ENCODE results near the gene ART1.

The ART1 gene

GRCh38 chr11:3617990-3618389, 26.9 kb upstream of the ART1 start:
- no peak for DNase-seq (ENCODE audit: low read depth)
- no peak for TF ChIP-seq CTCF (IDR thresholded peaks at IDR 0.05; ENCODE audit: control insufficient read depth, extremely low read depth, insufficient read depth)
- no peak overlapping the region for H3K4me3 ChIP-seq (ENCODE audit: low read depth, low read length)

- no peak for TF ChIP-seq CTCF (IDR thresholded peaks at IDR 0.05; ENCODE audit: control insufficient read depth, extremely low read depth, insufficient read depth)
- no peak for DNase-seq (ENCODE audit: low read depth)
- no peak overlapping the region for H3K4me3 ChIP-seq (ENCODE audit: low read depth, low read length)
Observed at GRCh38 chr11:3622521-3622920, 22.4 kb upstream of the ART1 start.

- TF ChIP-seq CTCF (IDR thresholded peaks at IDR 0.05; ENCODE audit: control insufficient read depth, extremely low read depth, insufficient read depth), result no peak
- H3K4me3 ChIP-seq (ENCODE audit: low read depth, low read length), result no peak overlapping the region
- no peak for DNase-seq (ENCODE audit: low read depth)
Observed at GRCh38 chr11:3623121-3623520, 21.8 kb upstream of the ART1 start.

GRCh38 chr11:3623767-3624458, 21.0 kb upstream of the ART1 start:
- H3K4me3 ChIP-seq (ENCODE audit: low read depth, low read length), result no peak overlapping the region
- no peak for TF ChIP-seq CTCF (IDR thresholded peaks at IDR 0.05; ENCODE audit: control insufficient read depth, extremely low read depth, insufficient read depth)
- DNase-seq (ENCODE audit: low read depth), result no peak

- DNase-seq (ENCODE audit: low read depth), result no peak
- no peak for TF ChIP-seq CTCF (IDR thresholded peaks at IDR 0.05; ENCODE audit: control insufficient read depth, extremely low read depth, insufficient read depth)
- H3K4me3 ChIP-seq (ENCODE audit: low read depth, low read length), result no peak overlapping the region
Observed at GRCh38 chr11:3626250-3626960, 18.5 kb upstream of the ART1 start.

- no peak for DNase-seq (ENCODE audit: low read depth)
- H3K4me3 ChIP-seq (ENCODE audit: low read depth, low read length), result no peak overlapping the region
- TF ChIP-seq CTCF (IDR thresholded peaks at IDR 0.05; ENCODE audit: control insufficient read depth, extremely low read depth, insufficient read depth), result no peak
Observed at GRCh38 chr11:3627291-3627690, 17.6 kb upstream of the ART1 start.

Data from LNCaP clone FGC (cell line).